K562 (cell line): ENCODE measurements around the gene CAPZA1. TPM values are rescaled to one million over a fixed set of nuclear protein-coding genes. Genes with fewer than 3 reads are reported as not detected.

ENCODE experiments used
- CREM ChIP-seq: IDR thresholded peaks from 2 replicates; pipeline ENCODE4 v1.6.1; 2014; ENCODE audit warnings: antibody characterized with exemption, low read depth
- DDX20 ChIP-seq: fragments of 450-650 bp; IDR thresholded peaks from 2 replicates; pipeline ENCODE4 v1.6.1; 2016; ENCODE audit warnings: missing genetic modification characterization, low read depth, mild to moderate bottlenecking, missing compliant biosample characterization, moderate library complexity
- ETV1 ChIP-seq: fragments of 450-650 bp; conservative IDR thresholded peaks from 2 replicates; pipeline ENCODE4 v1.6.1; 2016; ENCODE audit warnings: missing genetic modification characterization, control low read depth, low read depth, missing compliant biosample characterization
- GTF3C2 ChIP-seq: IDR thresholded peaks from 3 replicates; pipeline ENCODE4 v1.6.1; 2011; ENCODE audit warnings: borderline replicate concordance, mild to moderate bottlenecking, moderate library complexity; ENCODE audit not compliant: insufficient read length; ENCODE audit errors: extremely low read depth
- MTA1 ChIP-seq: fragments of 450-650 bp; IDR thresholded peaks from 2 replicates; pipeline ENCODE4 v1.6.1; 2017; ENCODE audit warnings: borderline replicate concordance
- MYC ChIP-seq, 2 experiments: fragments of 250-450 bp in 1 of 2; sonication (Bioruptor Pico) in 1 of 2; IDR thresholded peaks; 2 replicates each; pipeline versions ENCODE4 v1.5.1 to v1.6.1; 2012 to 2021; ENCODE audit warnings: low read depth in 2 of 2, borderline replicate concordance in 1 of 2, improper control_type of control experiment in 1 of 2, low read length in 1 of 2, mild to moderate bottlenecking in 1 of 2, moderate library complexity in 1 of 2
- NFATC3 ChIP-seq: fragments of 450-650 bp; IDR thresholded peaks from 2 replicates; pipeline ENCODE4 v1.6.1; 2017; ENCODE audit warnings: mild to moderate bottlenecking
- NR3C1 ChIP-seq: sonication (generic); formaldehyde crosslinking; IDR thresholded peaks from 2 replicates; pipeline ENCODE4 v1.8.1; 2022; ENCODE audit warnings: missing genetic modification reagents
- NR4A1 ChIP-seq, 2 experiments: fragments of 250-450 bp in 1 of 2; fragments of 450-650 bp in 1 of 2; sonication (Bioruptor Pico) in 1 of 2; IDR thresholded peaks; 2 replicates each; pipeline versions ENCODE4 v1.4.0 to v1.6.1; 2016 to 2020; ENCODE audit warnings: mild to moderate bottlenecking in 2 of 2, missing compliant biosample characterization in 1 of 2, missing genetic modification characterization in 1 of 2, moderate library complexity in 1 of 2
- PHB2 ChIP-seq: fragments of 450-650 bp; IDR thresholded peaks from 2 replicates; pipeline ENCODE4 v1.6.1; 2017; ENCODE audit warnings: low read depth
- POLR2B ChIP-seq: fragments of 450-650 bp; IDR thresholded peaks from 2 replicates; pipeline ENCODE4 v1.6.1; 2018; ENCODE audit warnings: low read depth; ENCODE audit not compliant: partially characterized antibody
- SRF ChIP-seq, 2 experiments: fragments of 250-450, 450-650 bp in 1 of 2; sonication (Bioruptor Pico) in 1 of 2; sonication (generic) in 1 of 2; formaldehyde crosslinking; IDR thresholded peaks; 2 replicates each; pipeline versions ENCODE4 v1.5.0 to v1.5.1; 2020 to 2022; ENCODE audit warnings: mild to moderate bottlenecking in 1 of 2, missing genetic modification reagents in 1 of 2
- TFAP4 ChIP-seq: sonication (generic); formaldehyde crosslinking; IDR thresholded peaks from 2 replicates; pipeline ENCODE4 v1.8.0; 2022; ENCODE audit warnings: missing genetic modification reagents, mild to moderate bottlenecking, moderate library complexity, borderline replicate concordance
- THAP7 ChIP-seq: fragments of 250-450 bp; sonication (Bioruptor Pico); IDR thresholded peaks from 2 replicates; pipeline ENCODE4 v1.5.0; 2021
- ZFX ChIP-seq: sonication (generic); formaldehyde crosslinking; IDR thresholded peaks from 2 replicates; pipeline ENCODE4 v1.8.0; 2022; ENCODE audit warnings: mild to moderate bottlenecking, missing genetic modification reagents, moderate library complexity
- ZNF12 ChIP-seq: sonication (generic); formaldehyde crosslinking; IDR thresholded peaks from 2 replicates; pipeline ENCODE4 v1.4.0; 2020; ENCODE audit warnings: mild to moderate bottlenecking, missing genetic modification reagents
- ZNF740 ChIP-seq, 3 experiments: fragments of 200-800 bp in 1 of 3; sonication (Bioruptor generic) in 1 of 3; sonication (generic) in 1 of 3; formaldehyde crosslinking in 1 of 3; IDR thresholded peaks; 2 replicates each; pipeline versions ENCODE4 v1.6.1 to v1.8.0; 2016 to 2022; ENCODE audit warnings: mild to moderate bottlenecking in 2 of 3, missing compliant biosample characterization in 2 of 3, missing genetic modification characterization in 2 of 3, missing genetic modification reagents in 1 of 3
- polyA plus RNA-seq, 8 experiments: library from polyadenylated mRNA; depleted of rRNA in 4 of 8; stranded (reverse) in 5 of 8; unstranded in 3 of 8; fragments of >200 nt; fragmentation: Nextera tagmentation in 2 of 8; fragmentation: Illumina TruSeq in 1 of 8; extraction: Ambion mirVana in 2 of 8; extraction: Trizol in 1 of 8; gene quantifications; 2 replicates each; pipeline versions ENCODE4 v1.2.1 to v1.2.3, GENCODE V29; 2011 to 2014; ENCODE audit warnings: inconsistent platforms in 1 of 8, missing spikeins in 1 of 8
- total RNA-seq, 7 experiments: library from RNA; depleted of rRNA in 6 of 7; stranded (reverse); fragments of >200 nt in 6 of 7; fragmentation: Illumina TruSeq in 2 of 7; extraction: Trizol in 2 of 7; gene quantifications; 2 replicates each; pipeline versions ENCODE4 v1.2.1 to v1.2.3, GENCODE V29; 2011 to 2021; ENCODE audit warnings: low replicate concordance in 1 of 7

The CAPZA1 gene
- total and polyA plus RNA-seq, 9 of the 15 experiments (the other 6 are each of a cell fraction or from before 2014, with no cell fraction given) = 237 to 1,020 (median 306) TPM

- TF ChIP-seq GTF3C2 (no peak), POLR2B (peak; percentile 66), CREM (peak; percentile 5; the same call in 1 of the 2 replicates), ZFX (CRISPR knock-in tag) (peak; percentile 38), TFAP4 (CRISPR knock-in tag) (peak; percentile 94), ZNF740 (CRISPR knock-in tag; IDR thresholded peaks at IDR 0.05) (no peak), ZNF740 (tag; IDR thresholded peaks at IDR 0.05) (peak in 1 of 2 experiments; percentile 29; a peak in 1 of 4 replicates), THAP7 (CRISPR knock-in tag) (0 out of 2 replicates have a peak, but pooled peaks have one; percentile 35), NFATC3 (no peak), SRF (CRISPR knock-in tag; IDR thresholded peaks at IDR 0.05) (peak in 1 of 2 experiments; percentile 31; a peak in 1 of 4 replicates), MTA1 (no peak), ETV1 (tag) (0 out of 2 replicates have a peak, but pooled peaks have one; percentile 5), NR3C1 (peak; percentile 61; the same call in 1 of the 2 replicates), MYC (IDR thresholded peaks at IDR 0.05; ENCODE audit: low read depth, low read length) (0 out of 2 replicates have a peak, but pooled peaks have one; percentile 0), MYC (CRISPR knock-in tag; IDR thresholded peaks at IDR 0.05; ENCODE audit: borderline replicate concordance, low read depth) (no peak), ZNF12 (CRISPR knock-in tag) (0 out of 2 replicates have a peak, but pooled peaks have one; percentile 39), DDX20 (no peak), PHB2 (0 out of 2 replicates have a peak, but pooled peaks have one; percentile 29), NR4A1 (CRISPR knock-in tag; IDR thresholded peaks at IDR 0.05) (0 out of 2 replicates have a peak, but pooled peaks have one; percentile 24), NR4A1 (tag; IDR thresholded peaks at IDR 0.05) (no peak)
Measured at GRCh38 chr1:112706505-112707220, 87.0 kb downstream of the CAPZA1 start, which contains the start of gene RHOC (continued).
